Karpas-422 (cell line): ENCODE data around the gene EEF1AKMT2. TPM values are rescaled to one million over a fixed set of nuclear protein-coding genes. Genes with fewer than 3 reads are reported as not detected.
A peak's percentile ranks its signal among the peaks of the same experiment; 100 is the strongest.

Source experiments
- DNase-seq: peaks from one replicate; pipeline ENCODE4 v3.0.0-alpha.2; 2015
- H2AFZ ChIP-seq: fragments of 200-600 bp; sonication (generic); 2 replicates; pipeline ENCODE4 v1.6.1; 2014; ENCODE audit warnings: antibody characterized with exemption, low read length, mixed read lengths
- H3K27ac ChIP-seq: fragments of 200-600 bp; sonication (generic); 2 replicates; pipeline ENCODE4 v1.5.1; 2014; ENCODE audit warnings: mild to moderate bottlenecking, low read length, moderate library complexity
- H3K27me3 ChIP-seq: fragments of 200-600 bp; sonication (generic); 2 replicates; pipeline ENCODE4 v1.6.1; 2014; ENCODE audit warnings: low read length, mixed read lengths
- H3K36me3 ChIP-seq: fragments of 200-600 bp; sonication (generic); 2 replicates; pipeline ENCODE4 v1.6.1; 2014; ENCODE audit warnings: low read length, mixed read lengths; ENCODE audit not compliant: insufficient read depth
- H3K4me1 ChIP-seq: fragments of 200-600 bp; sonication (generic); 2 replicates; pipeline ENCODE4 v1.6.1; 2014; ENCODE audit warnings: mild to moderate bottlenecking, low read length, mixed read lengths
- H3K4me2 ChIP-seq: fragments of 200-600 bp; sonication (generic); 2 replicates; pipeline ENCODE4 v1.6.1; 2014; ENCODE audit warnings: low read length, low read depth, mild to moderate bottlenecking; ENCODE audit not compliant: poor library complexity, severe bottlenecking
- H3K4me3 ChIP-seq: fragments of 200-600 bp; sonication (generic); 2 replicates; pipeline ENCODE4 v1.5.1; 2014; ENCODE audit warnings: mild to moderate bottlenecking, antibody characterized with exemption, low read length, mixed read lengths
- H3K79me2 ChIP-seq: fragments of 200-600 bp; sonication (generic); 2 replicates; pipeline ENCODE4 v1.6.1; 2014; ENCODE audit warnings: mild to moderate bottlenecking, low read length, mixed read lengths
- H3K9ac ChIP-seq: fragments of 200-600 bp; sonication (generic); 2 replicates; pipeline ENCODE4 v1.6.0; 2014; ENCODE audit warnings: low read length
- H3K9me2 ChIP-seq: fragments of 200-600 bp; sonication (generic), shearing (Covaris generic); replicated peaks from 2 replicates; pipeline ENCODE4 v1.6.0; 2014; ENCODE audit warnings: mild to moderate bottlenecking, low read length, moderate library complexity; ENCODE audit not compliant: insufficient read depth
- H3K9me3 ChIP-seq: fragments of 300-700, 200-600 bp; sonication (generic); 2 replicates; pipeline ENCODE4 v1.6.1; 2014; ENCODE audit warnings: low read length, mixed read lengths
- H4K20me1 ChIP-seq: fragments of 200-600 bp; sonication (generic); 2 replicates; pipeline ENCODE4 v1.6.1; 2014; ENCODE audit warnings: mild to moderate bottlenecking, antibody characterized with exemption, low read length, low read depth; ENCODE audit not compliant: insufficient read depth
- total RNA-seq: library from RNA; depleted of rRNA; stranded (reverse); fragments of >200 nt; shearing (Covaris generic); gene quantifications from 2 replicates; pipeline ENCODE4 v1.2.3, GENCODE V29; 2014; ENCODE audit warnings: low replicate concordance

Gene EEF1AKMT2
- total RNA-seq, 1 experiment from 2014 or later, result 38.3 TPM

DNA sequence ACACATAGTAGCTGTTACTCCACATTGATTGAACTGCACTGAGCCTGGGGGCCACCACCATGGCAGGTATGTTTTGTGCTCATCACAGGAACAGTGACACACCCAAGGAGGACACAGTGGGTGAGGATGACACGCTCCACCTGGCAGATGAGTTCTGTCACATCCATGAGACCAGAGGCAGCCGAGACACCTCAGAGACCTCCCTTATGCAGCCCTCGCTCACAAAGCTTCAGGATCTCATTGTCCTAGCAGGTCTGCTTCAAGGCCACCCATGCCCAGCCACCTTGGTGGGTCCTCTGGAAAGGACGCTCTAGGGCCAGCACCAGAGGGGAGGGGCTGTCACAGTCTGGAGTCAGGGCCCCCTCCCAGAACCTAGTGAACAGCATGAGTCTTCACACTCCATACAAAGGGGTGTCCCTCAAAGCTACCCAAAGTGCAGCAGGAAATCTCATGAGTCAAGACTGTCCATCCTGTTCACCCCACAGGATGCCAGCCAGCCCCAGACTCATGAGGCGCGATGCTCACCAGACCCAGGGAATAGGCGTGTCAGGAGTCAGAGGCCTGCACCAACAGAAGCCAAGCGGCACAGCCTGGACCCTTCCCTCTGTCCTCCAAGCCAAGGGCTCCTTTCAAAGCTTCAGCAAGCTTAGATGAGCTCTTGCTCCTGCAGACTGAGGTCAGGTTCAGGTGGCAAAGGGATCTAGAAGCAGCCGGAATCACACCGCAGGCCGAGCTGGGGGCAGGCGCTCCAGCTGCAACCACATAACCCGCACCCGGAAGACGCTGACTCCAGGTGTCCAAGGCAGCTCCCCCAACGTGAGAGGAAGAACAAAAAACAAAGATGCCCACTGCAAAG, 57.1 kb downstream of the EEF1AKMT2 start:
- peak overlapping the region; percentile 95 for H3K27ac ChIP-seq
- H3K36me3 ChIP-seq, result peaks cover 26% of the 10 kb centered on the region; the same call in 1 of the 2 replicates
- H3K79me2 ChIP-seq, result peaks cover 100% of the 10 kb centered on the region
- H3K4me2 ChIP-seq, result no peak overlapping the region
- H3K9me3 ChIP-seq, result no peaks in the 10 kb centered on the region
- DNase-seq, result no peak
- H3K27me3 ChIP-seq, result no peaks in the 10 kb centered on the region
- H3K9ac ChIP-seq, result 0 out of 2 replicates have a peak overlapping the region, but pooled peaks have one; percentile 6
- H3K9me2 ChIP-seq, result no peaks in the 10 kb centered on the region
- H2AFZ ChIP-seq, result no peak overlapping the region
- H3K4me3 ChIP-seq, result no peak overlapping the region
- peaks cover 24% of the 10 kb centered on the region; the same call in 1 of the 2 replicates for H4K20me1 ChIP-seq
- H3K4me1 ChIP-seq, result peaks cover 93% of the 10 kb centered on the region

DNA sequence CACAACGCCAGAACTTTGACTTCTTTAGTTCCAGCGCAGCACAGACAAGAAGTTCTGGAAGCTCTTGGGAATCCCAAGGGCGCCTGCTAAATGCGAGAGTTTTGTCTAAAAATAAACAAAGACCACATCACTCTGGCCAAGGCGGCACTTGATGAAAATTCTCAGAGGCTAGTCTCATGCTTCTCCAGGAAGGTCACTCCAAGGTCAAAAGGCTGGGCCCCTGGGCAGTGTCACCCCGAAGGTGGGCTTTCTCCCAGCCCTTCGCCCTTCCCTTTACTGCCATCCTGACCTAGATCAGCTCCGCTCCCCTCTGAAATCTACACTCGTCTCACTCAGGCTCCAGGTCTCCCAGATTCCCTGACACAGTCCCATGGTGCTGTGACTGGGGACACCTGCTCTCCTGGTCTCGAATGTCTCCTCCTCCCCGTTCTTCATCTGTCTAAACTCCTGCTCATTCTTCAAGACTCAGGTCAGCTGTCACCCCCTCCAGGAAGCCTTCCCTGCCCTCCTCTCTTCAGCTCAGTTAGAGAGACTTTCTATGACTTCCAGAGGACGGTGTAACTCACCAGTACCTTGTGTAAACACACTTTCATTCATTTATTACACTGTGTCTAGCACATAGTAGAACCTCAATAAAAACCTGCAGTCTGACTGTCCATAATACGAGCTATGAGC, 58.0 kb downstream of the EEF1AKMT2 start:
- DNase-seq, result no peak
- peaks cover 24% of the 10 kb centered on the region; the same call in 1 of the 2 replicates for H4K20me1 ChIP-seq
- H3K4me2 ChIP-seq, result no peak overlapping the region
- H3K27me3 ChIP-seq, result no peaks in the 10 kb centered on the region
- peak overlapping the region; percentile 21; the same call in 1 of the 2 replicates for H3K27ac ChIP-seq
- no peak overlapping the region for H2AFZ ChIP-seq
- no peaks in the 10 kb centered on the region for H3K9me2 ChIP-seq
- H3K9me3 ChIP-seq, result no peaks in the 10 kb centered on the region
- no peak overlapping the region for H3K4me3 ChIP-seq
- peaks cover 93% of the 10 kb centered on the region for H3K4me1 ChIP-seq
- H3K9ac ChIP-seq, result no peak overlapping the region
- peaks cover 100% of the 10 kb centered on the region for H3K79me2 ChIP-seq
- H3K36me3 ChIP-seq, result peaks cover 23% of the 10 kb centered on the region; the same call in 1 of the 2 replicates

DNA sequence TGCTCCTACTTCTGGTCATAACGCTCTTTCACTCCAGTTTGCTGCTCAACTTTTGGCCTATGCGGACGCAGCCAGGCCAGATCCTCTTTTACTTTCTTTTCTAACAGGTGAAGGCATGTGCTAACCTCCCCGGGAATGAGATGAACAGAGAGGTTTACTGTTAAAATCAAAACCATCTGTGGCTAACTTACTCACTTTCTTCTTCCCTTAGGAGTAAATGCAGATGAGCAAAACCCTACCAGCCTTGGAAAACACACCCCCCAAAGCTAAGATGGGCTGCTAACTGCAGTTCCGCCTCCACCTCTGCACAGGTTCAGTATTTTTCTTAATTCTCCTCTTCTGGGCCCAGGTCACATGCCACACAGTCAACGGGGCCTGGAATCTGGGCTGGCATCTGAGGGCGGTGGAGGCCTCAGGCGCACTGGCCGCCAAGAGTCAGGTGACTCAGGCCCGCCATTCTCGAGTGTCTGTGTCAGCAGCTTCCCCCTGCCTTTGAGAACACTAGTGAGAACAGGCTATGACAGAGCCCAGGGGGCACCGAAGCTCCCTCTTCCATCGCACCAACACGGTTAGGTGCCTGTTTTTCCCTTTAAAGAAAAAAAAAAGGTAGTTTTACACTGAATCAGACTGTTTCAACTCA, 58.6 kb downstream of the EEF1AKMT2 start:
- Histone ChIP-seq H3K27ac (peak overlapping the region; percentile 21; the same call in 1 of the 2 replicates), H3K4me3 (no peak overlapping the region)
- no peak for DNase-seq

DNA sequence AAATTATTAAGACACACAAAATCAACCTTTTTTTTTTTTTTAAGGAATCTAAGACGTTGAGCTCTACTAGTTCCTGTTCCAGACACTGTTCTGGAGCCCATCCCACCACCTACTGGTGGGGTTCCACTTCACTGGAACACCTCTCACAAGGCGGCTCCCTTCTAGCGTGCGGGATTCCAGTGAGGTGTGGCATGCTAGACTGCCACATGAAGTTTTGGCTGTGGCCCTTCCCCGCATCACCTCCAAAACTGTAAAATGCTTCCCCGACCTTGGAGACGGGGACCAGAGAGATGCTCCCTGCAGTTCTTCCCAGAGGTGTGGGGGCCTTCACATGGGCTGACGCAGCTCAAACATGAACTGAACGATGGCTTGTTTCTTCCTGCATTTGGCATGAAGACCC, 60.1 kb downstream of the EEF1AKMT2 start:
- Histone ChIP-seq H3K9ac (no peak overlapping the region), H3K27ac (no peak overlapping the region), H4K20me1 (peaks cover 15% of the 10 kb centered on the region; the same call in 1 of the 2 replicates), H3K79me2 (peaks cover 100% of the 10 kb centered on the region), H3K9me3 (no peaks in the 10 kb centered on the region), H3K4me1 (peaks cover 93% of the 10 kb centered on the region), H2AFZ (no peak overlapping the region), H3K36me3 (peaks cover 34% of the 10 kb centered on the region; the same call in 1 of the 2 replicates), H3K4me3 (no peak overlapping the region), H3K27me3 (no peaks in the 10 kb centered on the region), H3K4me2 (no peak overlapping the region), H3K9me2 (no peaks in the 10 kb centered on the region)
- no peak for DNase-seq

More for the DNA sequence above, 58.6 kb downstream of the EEF1AKMT2 start:
- Histone ChIP-seq H3K9ac (no peak overlapping the region), H3K79me2 (peaks cover 100% of the 10 kb centered on the region), H2AFZ (no peak overlapping the region), H3K9me3 (no peaks in the 10 kb centered on the region), H3K27me3 (no peaks in the 10 kb centered on the region), H3K36me3 (peaks cover 28% of the 10 kb centered on the region; the same call in 1 of the 2 replicates), H3K4me2 (no peak overlapping the region), H3K4me1 (peaks cover 93% of the 10 kb centered on the region), H4K20me1 (peaks cover 23% of the 10 kb centered on the region; the same call in 1 of the 2 replicates), H3K9me2 (no peaks in the 10 kb centered on the region)

DNA sequence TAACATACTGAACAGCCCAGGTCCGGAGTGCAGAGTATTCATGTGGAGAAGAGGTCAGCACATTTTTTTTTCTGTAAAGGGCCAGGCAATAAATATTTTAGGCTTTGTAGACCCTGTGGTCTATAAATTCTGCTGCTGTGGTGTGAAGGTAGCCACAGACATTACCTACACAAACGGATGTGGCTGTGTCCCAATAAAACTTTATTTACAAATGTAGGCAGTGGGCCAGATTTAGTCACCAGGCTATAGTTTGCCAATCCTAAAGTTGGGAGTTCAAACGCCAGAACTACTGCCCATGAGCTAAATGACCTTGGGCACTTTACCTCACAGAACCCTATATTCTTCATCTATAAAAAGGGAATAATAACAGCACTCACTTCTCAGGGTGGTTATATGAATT, 60.9 kb downstream of the EEF1AKMT2 start:
- Histone ChIP-seq H4K20me1 (peaks cover 10% of the 10 kb centered on the region; the same call in 1 of the 2 replicates), H3K9me3 (no peaks in the 10 kb centered on the region), H3K9ac (no peak overlapping the region), H3K27me3 (no peaks in the 10 kb centered on the region), H3K36me3 (peaks cover 34% of the 10 kb centered on the region; the same call in 1 of the 2 replicates), H3K9me2 (no peaks in the 10 kb centered on the region), H3K79me2 (peaks cover 100% of the 10 kb centered on the region), H2AFZ (no peak overlapping the region), H3K4me1 (peaks cover 93% of the 10 kb centered on the region), H3K4me3 (no peak overlapping the region), H3K4me2 (no peak overlapping the region), H3K27ac (no peak overlapping the region)
- DNase-seq, result no peak

DNA sequence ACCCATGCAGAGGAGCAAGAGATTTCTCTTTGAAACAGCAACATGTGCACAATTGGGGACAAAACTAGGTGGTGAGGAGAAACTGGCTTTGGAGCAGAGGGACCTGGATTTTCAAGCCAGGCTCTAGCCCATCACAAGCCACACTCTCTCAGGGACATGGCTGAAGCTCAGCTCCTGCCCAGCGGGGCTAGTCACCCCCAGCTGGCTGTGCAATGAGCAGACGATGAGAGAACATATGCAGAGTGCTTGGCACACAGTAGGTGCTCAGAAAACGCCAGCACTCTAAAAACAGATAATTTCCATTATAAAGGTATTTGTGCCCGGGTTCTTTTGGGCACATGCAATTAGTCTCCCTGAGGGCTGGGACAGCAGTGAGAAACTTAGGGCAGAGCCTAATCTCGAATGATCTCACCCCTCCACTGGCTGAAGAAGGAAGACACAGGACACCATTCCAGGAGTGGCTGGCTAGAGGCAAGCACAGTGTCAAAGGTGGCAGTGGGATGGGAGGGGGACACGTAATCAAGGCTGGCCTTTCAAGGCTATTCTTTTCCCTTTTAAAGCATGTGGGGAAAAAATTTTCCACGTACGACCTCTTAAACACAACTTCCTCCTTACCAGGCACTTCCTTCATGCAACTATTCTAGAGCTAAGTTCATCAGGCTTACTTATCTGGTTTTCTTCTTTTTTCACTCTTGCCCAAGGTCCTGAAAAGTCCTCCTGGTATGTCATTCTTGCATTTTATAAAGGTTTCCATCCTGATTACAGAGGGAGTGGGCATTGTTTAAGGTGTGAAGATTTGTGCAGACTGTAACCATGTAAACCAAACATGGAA, 62.6 kb downstream of the EEF1AKMT2 start:
- H4K20me1 ChIP-seq, result no peaks in the 10 kb centered on the region
- no peak overlapping the region for H2AFZ ChIP-seq
- no peaks in the 10 kb centered on the region for H3K27me3 ChIP-seq
- H3K36me3 ChIP-seq, result peaks cover 31% of the 10 kb centered on the region; the same call in 1 of the 2 replicates
- H3K4me3 ChIP-seq, result no peak overlapping the region
- DNase-seq, result no peak
- peak overlapping the region; percentile 37 for H3K27ac ChIP-seq
- H3K4me2 ChIP-seq, result no peak overlapping the region
- H3K9me3 ChIP-seq, result no peaks in the 10 kb centered on the region
- no peaks in the 10 kb centered on the region for H3K9me2 ChIP-seq
- peaks cover 100% of the 10 kb centered on the region for H3K79me2 ChIP-seq
- H3K9ac ChIP-seq, result no peak overlapping the region; the same call in 1 of the 2 replicates
- peaks cover 93% of the 10 kb centered on the region for H3K4me1 ChIP-seq

DNA sequence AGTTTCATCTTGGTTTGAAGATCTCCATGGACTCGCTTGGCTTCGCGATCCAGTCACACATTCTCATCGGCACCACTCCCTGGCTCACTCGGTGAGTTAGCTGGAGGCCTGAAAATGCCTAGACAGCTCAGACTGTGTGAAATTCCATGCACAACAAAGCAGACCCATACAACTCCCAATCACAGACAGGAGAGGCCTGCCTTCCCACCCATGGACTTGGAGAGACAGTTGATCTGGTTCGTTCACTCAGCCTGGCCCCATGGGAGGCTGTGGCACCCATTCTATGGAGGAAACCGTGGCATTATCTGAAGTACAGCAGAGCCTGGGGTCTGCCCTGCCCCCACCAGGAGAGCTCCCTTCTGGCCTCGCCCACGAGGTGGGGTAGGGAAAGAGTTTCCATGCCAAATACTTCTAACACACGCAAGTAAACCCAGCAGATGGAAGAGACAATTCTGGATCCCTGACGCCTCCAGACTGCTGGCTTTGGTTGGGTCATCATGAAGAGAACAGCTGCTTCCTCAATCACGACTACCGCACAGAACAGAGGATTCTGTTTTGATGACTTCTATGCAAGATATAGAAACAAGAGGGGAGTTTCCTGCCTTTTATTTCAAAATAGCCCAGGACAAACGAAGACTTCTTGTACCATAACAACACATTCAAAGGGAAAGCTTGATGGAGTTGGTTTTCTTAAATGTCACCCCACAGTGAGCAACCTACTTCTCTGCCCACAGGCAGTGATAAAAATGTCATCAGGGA, 63.4 kb downstream of the EEF1AKMT2 start:
- H4K20me1 ChIP-seq, result no peaks in the 10 kb centered on the region
- no peak overlapping the region for H3K4me2 ChIP-seq
- no peak overlapping the region for H2AFZ ChIP-seq
- peaks cover 93% of the 10 kb centered on the region for H3K4me1 ChIP-seq
- peaks cover 100% of the 10 kb centered on the region for H3K79me2 ChIP-seq
- H3K9ac ChIP-seq, result no peak overlapping the region; the same call in 1 of the 2 replicates
- peak overlapping the region; percentile 37 for H3K27ac ChIP-seq
- DNase-seq, result no peak
- H3K9me3 ChIP-seq, result no peaks in the 10 kb centered on the region
- H3K4me3 ChIP-seq, result no peak overlapping the region
- H3K27me3 ChIP-seq, result no peaks in the 10 kb centered on the region
- peaks cover 36% of the 10 kb centered on the region; the same call in 1 of the 2 replicates for H3K36me3 ChIP-seq
- H3K9me2 ChIP-seq, result no peaks in the 10 kb centered on the region
